GM12878 (cell line): ENCODE data around the gene UBE2QL1. TPM values are rescaled to one million over a fixed set of nuclear protein-coding genes. Genes with fewer than 3 reads are reported as not detected.

Source experiments
- ATAC-seq: fragments of 200-7000 bp; cut with Tn5 transposase; 3 replicates; pipeline ENCODE4 v1.9.1; 2020; ENCODE audit warnings: mild to moderate bottlenecking, moderate library complexity
- BruUV-seq: library from RNA; stranded (reverse); fragments of 400-500 nt; replicated peaks from 2 replicates; lab custom pipeline; 2021; lab: Mats Ljungman, UMichigan
- CTCF ChIA-PET: fragments of 300-600 bp; sonication (Branson Sonifier 250); formaldehyde crosslinking; extraction: SDS; loops from one replicate; lab custom pipeline; 2021; ENCODE audit warnings: inconsistent platforms; lab: Yijun Ruan, JAX
- POLR2A ChIA-PET: fragments of 350-600 bp; formaldehyde crosslinking; extraction: SDS; loops from one replicate; lab custom pipeline; 2021; ENCODE audit warnings: inconsistent platforms; lab: Charles Lee
- RAD21 ChIA-PET: fragments of 300-600 bp; sonication (Branson Sonifier 250); formaldehyde crosslinking; loops from one replicate; lab custom pipeline; 2023; ENCODE audit warnings: antibody characterized with exemption; ENCODE audit not compliant: unreplicated experiment; lab: Charles Lee
- SMC1A ChIA-PET: fragments of 300-600 bp; sonication (Branson Sonifier 250); formaldehyde crosslinking; loops from one replicate; lab custom pipeline; 2023; ENCODE audit not compliant: unreplicated experiment, uncharacterized antibody; lab: Charles Lee
- DNase-seq: peaks from one replicate; pipeline ENCODE4 v3.0.0-alpha.2; 2011; ENCODE audit warnings: low read depth, low spot score
- FAIRE-seq: peaks from 3 replicates; lab custom pipeline; 2011; peaks lifted over from hg19 to GRCh38; lab: Jason Lieb, UNC
- H2AFZ ChIP-seq: 2 replicates; pipeline ENCODE4 v1.6.0; 2011; ENCODE audit warnings: low read depth, low read length, control low read depth; ENCODE audit not compliant: control insufficient read depth
- H3K27ac ChIP-seq: 2 replicates; pipeline ENCODE4 v1.5.1; 2011; ENCODE audit warnings: control low read depth; ENCODE audit not compliant: control insufficient read depth, insufficient read depth
- H3K27me3 ChIP-seq, 2 experiments: replicated peaks in 1 of 2; 2 replicates each; pipeline versions ENCODE4 v1.6.0 to v1.6.1; 2011; ENCODE audit warnings: low read length in 1 of 2; ENCODE audit not compliant: control insufficient read depth in 2 of 2, insufficient read depth in 2 of 2
- H3K36me3 ChIP-seq, 2 experiments: 2 replicates each; pipeline ENCODE4 v1.5.1; 2011; ENCODE audit warnings: low read length in 1 of 2; ENCODE audit not compliant: control insufficient read depth in 2 of 2, insufficient read depth in 2 of 2
- H3K4me1 ChIP-seq: 2 replicates; pipeline ENCODE4 v1.6.1; 2011; ENCODE audit warnings: mild to moderate bottlenecking, low read length, moderate library complexity, mixed read lengths; ENCODE audit not compliant: control insufficient read depth, insufficient read depth
- H3K4me2 ChIP-seq: 2 replicates; pipeline ENCODE4 v1.6.0; 2011; ENCODE audit warnings: control low read depth; ENCODE audit not compliant: control insufficient read depth, insufficient read depth
- H3K4me3 ChIP-seq: fragments of 200-600 bp; sonication (generic); 2 replicates; pipeline ENCODE4 v1.5.1; 2016
- H3K79me2 ChIP-seq: 2 replicates; pipeline ENCODE4 v1.6.0; 2011; ENCODE audit warnings: low read length; ENCODE audit not compliant: control insufficient read depth, insufficient read depth
- H3K9ac ChIP-seq: 2 replicates; pipeline ENCODE4 v1.8.0; 2011; ENCODE audit warnings: low read length, control low read depth, mixed read lengths; ENCODE audit not compliant: control insufficient read depth, insufficient read depth
- H3K9me3 ChIP-seq: replicated peaks from 3 replicates; pipeline ENCODE4 v1.5.1; 2011; ENCODE audit warnings: mild to moderate bottlenecking, low read length; ENCODE audit not compliant: control insufficient read depth, insufficient read depth
- H4K20me1 ChIP-seq: 2 replicates; pipeline ENCODE4 v1.6.0; 2011; ENCODE audit not compliant: control insufficient read depth, insufficient read depth
- EGR1 ChIP-seq, 2 experiments: IDR thresholded peaks; 1 replicate in 1 of 2; 2 replicates in 1 of 2; pipeline ENCODE4 v1.6.1; 2011 to 2012; ENCODE audit warnings: low read depth in 2 of 2, low read length in 2 of 2, borderline replicate concordance in 1 of 2, mild to moderate bottlenecking in 1 of 2, moderate library complexity in 1 of 2
- HDAC6 ChIP-seq: fragments of 200-600 bp; sonication (generic); IDR thresholded peaks from one replicate; pipeline ENCODE4 v1.8.0; 2017; ENCODE audit warnings: antibody characterized with exemption; ENCODE audit not compliant: unreplicated experiment
- KLF5 ChIP-seq: fragments of 450-650 bp; IDR thresholded peaks from 2 replicates; pipeline ENCODE4 v1.6.1; 2014; ENCODE audit warnings: mild to moderate bottlenecking; ENCODE audit not compliant: partially characterized antibody
- NBN ChIP-seq: fragments of 450-650 bp; IDR thresholded peaks from 2 replicates; pipeline ENCODE4 v1.6.1; 2016
- NR2F1 ChIP-seq: fragments of 450-650 bp; conservative IDR thresholded peaks from 2 replicates; pipeline ENCODE4 v1.6.1; 2017; ENCODE audit warnings: mild to moderate bottlenecking
- RAD51 ChIP-seq: fragments of 450-650 bp; IDR thresholded peaks from 2 replicates; pipeline ENCODE4 v1.6.1; 2016; ENCODE audit warnings: moderate library complexity, mild to moderate bottlenecking, inconsistent platforms
- RBBP5 ChIP-seq: fragments of 200-600 bp; sonication (generic); conservative IDR thresholded peaks from 2 replicates; pipeline ENCODE4 v1.6.1; 2016
- SIX5 ChIP-seq: IDR thresholded peaks from 2 replicates; pipeline ENCODE4 v1.6.1; 2011; ENCODE audit warnings: mild to moderate bottlenecking, low read depth, low read length, moderate library complexity; ENCODE audit not compliant: severe bottlenecking
- SRF ChIP-seq, 2 experiments: IDR thresholded peaks; 2 replicates each; pipeline ENCODE4 v1.6.1; 2011; ENCODE audit warnings: low read depth in 2 of 2, low read length in 2 of 2, mild to moderate bottlenecking in 1 of 2, moderate library complexity in 1 of 2
- USF2 ChIP-seq: IDR thresholded peaks from 2 replicates; pipeline ENCODE4 v1.6.1; 2011; ENCODE audit warnings: low read depth, low read length, improper control_type of control experiment, borderline replicate concordance
- YY1 ChIP-seq: IDR thresholded peaks from 2 replicates; pipeline ENCODE4 v1.6.1; 2011; ENCODE audit warnings: low read depth, mild to moderate bottlenecking, low read length
- ZNF207 ChIP-seq: fragments of 450-650 bp; IDR thresholded peaks from 2 replicates; pipeline ENCODE4 v1.6.1; 2014; ENCODE audit warnings: antibody characterized with exemption, mild to moderate bottlenecking, borderline replicate concordance
- ZNF274 ChIP-seq: IDR thresholded peaks from one replicate; pipeline ENCODE4 v1.8.0; 2011; ENCODE audit not compliant: insufficient read length, insufficient read depth
- WGBS: methylation state at CpG from one replicate; pipeline ENCODE4 v1.1.6; 2016; ENCODE audit warnings: low lambda C conversion rate; ENCODE audit not compliant: insufficient replicate concordance, insufficient coverage; ENCODE audit errors: missing lambda C conversion rate; 5-methylcytosine and 5-hydroxymethylcytosine counted together
- in situ Hi-C: fragments of 300-500 bp; cut with MboI; formaldehyde crosslinking; loops from 9 replicates; pipeline ENCODE4 v1.14.3; 2018; ENCODE audit warnings: mixed read lengths
- intact Hi-C: fragments of 100-400 bp; cut with micrococcal nuclease; formaldehyde crosslinking; loops from one replicate; pipeline ENCODE4 v1.14.2; 2022; ENCODE audit not compliant: unreplicated experiment
- polyA plus RNA-seq, 11 experiments: library from polyadenylated mRNA; depleted of rRNA in 4 of 11; unstranded in 6 of 11; stranded (reverse) in 5 of 11; fragments of >200 nt; fragmentation: Nextera tagmentation in 4 of 11; fragmentation: Illumina TruSeq in 1 of 11; extraction: Ambion mirVana in 4 of 11; extraction: Trizol in 1 of 11; gene quantifications; 1 replicate in 1 of 11; 2 replicates in 10 of 11; pipeline versions ENCODE4 v1.2.1 to v1.2.3, GENCODE V29; 2011 to 2016; ENCODE audit warnings: inconsistent platforms in 2 of 11, missing spikeins in 2 of 11, low read depth in 1 of 11
- total RNA-seq, 4 experiments: library from RNA; depleted of rRNA in 3 of 4; stranded (reverse); fragments of >200 nt in 3 of 4; fragmentation: Illumina TruSeq in 1 of 4; extraction: Trizol in 1 of 4; gene quantifications; 2 replicates each; pipeline versions ENCODE4 v1.2.1 to v1.2.3, GENCODE V29; 2013 to 2021
- TF ChIP-seq, protein P1 (sequence below): fragments of 450-650 bp; IDR thresholded peaks from 2 replicates; pipeline ENCODE4 v1.6.1; 2017; ENCODE audit warnings: low read depth, mild to moderate bottlenecking, moderate library complexity
- TF ChIP-seq, protein P2 (sequence below): IDR thresholded peaks from 2 replicates; pipeline ENCODE4 v1.6.1; 2011; ENCODE audit warnings: low read depth, mild to moderate bottlenecking, low read length, moderate library complexity, borderline replicate concordance; ENCODE audit errors: extremely low read depth

UBE2QL1 gene
- total and polyA plus RNA-seq, 10 of the 15 experiments (the other 5 are each of a cell fraction or from before 2014, with no cell fraction given) = 0.03 to 0.62 (median 0.04) TPM; not detected in 6

DNA sequence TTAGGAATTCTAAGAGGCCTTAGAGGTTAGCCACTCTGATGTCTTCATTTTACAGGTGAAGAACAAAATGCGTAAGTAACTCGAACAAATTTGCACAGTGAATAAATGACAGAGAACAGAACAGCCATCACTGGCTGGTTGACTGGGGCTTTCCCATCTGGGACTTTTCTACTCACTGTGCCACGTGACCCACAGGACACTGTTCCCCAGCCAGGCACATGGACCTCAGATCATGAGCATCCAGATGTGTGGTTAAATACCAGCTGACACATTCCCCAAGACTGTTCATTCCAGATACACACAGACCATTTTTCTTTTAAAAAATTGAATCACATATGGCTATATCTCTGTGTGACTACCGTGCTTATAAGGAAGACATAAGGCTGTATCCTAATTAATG lies 44.5 kb upstream of the UBE2QL1 start (continued):
- TF ChIP-seq, protein P1, sequence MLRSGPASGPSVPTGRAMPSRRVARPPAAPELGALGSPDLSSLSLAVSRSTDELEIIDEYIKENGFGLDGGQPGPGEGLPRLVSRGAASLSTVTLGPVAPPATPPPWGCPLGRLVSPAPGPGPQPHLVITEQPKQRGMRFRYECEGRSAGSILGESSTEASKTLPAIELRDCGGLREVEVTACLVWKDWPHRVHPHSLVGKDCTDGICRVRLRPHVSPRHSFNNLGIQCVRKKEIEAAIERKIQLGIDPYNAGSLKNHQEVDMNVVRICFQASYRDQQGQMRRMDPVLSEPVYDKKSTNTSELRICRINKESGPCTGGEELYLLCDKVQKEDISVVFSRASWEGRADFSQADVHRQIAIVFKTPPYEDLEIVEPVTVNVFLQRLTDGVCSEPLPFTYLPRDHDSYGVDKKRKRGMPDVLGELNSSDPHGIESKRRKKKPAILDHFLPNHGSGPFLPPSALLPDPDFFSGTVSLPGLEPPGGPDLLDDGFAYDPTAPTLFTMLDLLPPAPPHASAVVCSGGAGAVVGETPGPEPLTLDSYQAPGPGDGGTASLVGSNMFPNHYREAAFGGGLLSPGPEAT = 0 out of 2 replicates have a peak, but pooled peaks have one; percentile 28
- peak; percentile 73 for TF ChIP-seq USF2
- 0 out of 2 replicates have a peak, but pooled peaks have one; percentile 25 for TF ChIP-seq YY1
- no peak for TF ChIP-seq KLF5
- peak; percentile 93 for TF ChIP-seq RAD51
- TF ChIP-seq NR2F1 = no peak
- TF ChIP-seq SIX5 = no peak

GRCh38 chr5:6405591-6405990 lies 43.1 kb upstream of the UBE2QL1 start:
- H3K9ac ChIP-seq = no peak overlapping the region
- peaks cover 8% of the 10 kb centered on the region for H3K4me1 ChIP-seq
- ATAC-seq = no peak
- H3K79me2 ChIP-seq = no peaks in the 10 kb centered on the region
- H3K4me3 ChIP-seq = no peak overlapping the region
- H3K36me3 ChIP-seq = no peaks in the 10 kb centered on the region
- H3K9me3 ChIP-seq = no peaks in the 10 kb centered on the region
- no peak overlapping the region for H2AFZ ChIP-seq
- H3K27me3 ChIP-seq = peaks cover 0 to 2% of the 10 kb centered on the region in 2 experiments; a peak in 1 of 4 replicates
- POLR2A ChIA-PET = no interaction called here
- H3K4me2 ChIP-seq = no peak overlapping the region
- in situ Hi-C loops = no loop called here
- SMC1A ChIA-PET = no interaction called here
- TF ChIP-seq ZNF207 = no peak
- TF ChIP-seq NBN = no peak
- TF ChIP-seq, protein P2, sequence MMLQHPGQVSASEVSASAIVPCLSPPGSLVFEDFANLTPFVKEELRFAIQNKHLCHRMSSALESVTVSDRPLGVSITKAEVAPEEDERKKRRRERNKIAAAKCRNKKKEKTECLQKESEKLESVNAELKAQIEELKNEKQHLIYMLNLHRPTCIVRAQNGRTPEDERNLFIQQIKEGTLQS = no peak
- no peak for TF ChIP-seq SIX5
- TF ChIP-seq ZNF274 = no peak
- TF ChIP-seq SRF (IDR thresholded peaks at IDR 0.05; ENCODE audit: low read depth in 2 of 2, low read length in 2 of 2) = no peak
- no peak for TF ChIP-seq HDAC6
- no peak for TF ChIP-seq RBBP5
- TF ChIP-seq EGR1 (IDR thresholded peaks at IDR 0.05; ENCODE audit: borderline replicate concordance in 1 of 2, low read depth in 2 of 2, low read length in 2 of 2) = no peak
- H4K20me1 ChIP-seq = no peaks in the 10 kb centered on the region
- no peak for FAIRE-seq
- RAD21 ChIA-PET = no interaction called here
- intact Hi-C loops = no loop called here
- no peak overlapping the region for H3K27ac ChIP-seq
- no TSS peak for BruUV-seq
- CTCF ChIA-PET = no interaction called here
- WGBS = 73% methylated on average over 4 of the region's 4 CpGs
- no peak for DNase-seq
